HG02885 (cell line): Measurements from ENCODE around the gene ROR1.

Source experiments
- ATAC-seq: cut with Tn5 transposase; IDR thresholded peaks from one replicate; pipeline ENCODE4 v1.9.1; 2021; ENCODE audit warnings: mild to moderate bottlenecking; ENCODE audit not compliant: unreplicated experiment, poor library complexity

ROR1 gene

DNA sequence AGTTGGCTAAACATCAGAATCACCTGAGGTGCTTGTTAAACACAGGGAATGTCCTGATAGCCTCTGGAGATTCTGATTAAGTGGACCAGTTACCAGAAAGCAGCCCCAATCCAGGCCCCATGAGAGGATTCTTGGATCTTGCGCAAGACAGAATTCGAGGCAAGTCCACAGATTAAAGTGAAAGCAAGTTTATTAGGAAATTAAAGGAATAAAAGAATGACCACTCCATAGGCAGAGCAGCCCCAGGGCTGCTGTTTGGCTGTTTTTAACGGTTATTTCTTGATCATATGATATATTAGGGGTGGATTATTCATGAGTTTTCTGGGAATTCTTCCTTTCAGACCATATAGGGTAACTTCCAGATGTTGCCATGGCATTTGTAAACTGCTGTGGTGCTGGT lies 176.2 kb downstream of the ROR1 start:
- no peak for ATAC-seq

DNA sequence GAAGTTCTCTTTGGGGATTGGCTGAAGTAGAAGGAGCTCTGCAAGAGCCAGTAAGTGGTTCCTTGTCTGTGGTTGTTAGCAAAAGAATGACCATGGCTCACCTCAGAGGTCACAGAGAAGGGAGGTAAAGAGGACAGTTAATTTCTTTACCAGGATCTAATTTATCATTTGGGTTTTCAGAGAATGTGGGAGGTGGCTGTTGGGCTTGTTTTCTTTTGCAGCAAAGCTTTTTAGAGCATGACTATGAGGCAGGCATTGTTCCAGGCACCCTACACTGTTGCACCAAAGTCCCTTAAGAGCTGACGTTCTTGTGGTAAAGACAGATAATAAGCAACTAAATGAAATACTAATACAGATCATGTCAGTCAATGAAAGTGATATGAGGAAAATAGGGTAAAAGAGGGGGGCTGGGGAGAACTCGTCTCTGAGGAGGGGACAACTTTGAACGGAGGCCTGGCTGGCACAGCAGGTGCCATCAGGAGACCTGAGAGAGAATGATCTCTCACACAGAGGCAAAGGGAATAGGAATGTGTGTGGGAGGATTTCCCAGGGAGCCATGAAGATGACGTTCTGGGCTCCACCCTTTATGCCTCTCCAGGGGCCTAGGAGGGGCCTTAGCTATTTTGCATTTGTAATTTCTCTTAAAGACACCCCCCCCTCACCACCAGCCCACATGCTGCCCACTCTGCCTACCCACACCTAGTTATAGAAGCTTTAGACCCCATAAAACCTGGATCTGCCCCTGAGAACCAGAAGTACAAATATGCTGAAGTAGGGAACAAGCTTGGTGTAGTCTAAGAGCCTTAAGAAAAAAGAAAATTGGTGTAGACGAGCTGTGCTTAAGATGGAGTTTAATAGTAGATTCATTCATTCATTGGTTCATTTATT lies 177.5 kb downstream of the ROR1 start:
- ATAC-seq: no peak

DNA sequence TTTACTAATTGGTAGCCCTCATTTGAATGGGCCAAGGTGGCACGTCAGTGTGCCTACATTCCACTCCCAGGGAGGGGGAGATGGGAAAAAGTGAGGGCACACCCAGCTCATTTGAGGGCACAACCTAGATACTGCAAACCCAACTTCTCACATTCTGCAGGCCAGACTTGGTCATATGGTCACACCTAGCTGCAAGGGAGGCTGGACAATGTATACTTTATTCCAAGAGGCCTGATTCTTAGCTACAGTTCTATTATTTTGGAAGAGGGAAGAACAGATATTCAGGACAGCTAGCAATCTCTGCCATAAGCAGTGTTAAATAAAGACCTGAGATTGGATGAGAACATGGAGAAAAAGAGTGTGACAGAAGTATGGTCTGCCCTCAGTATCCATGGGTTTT lies 180.4 kb downstream of the ROR1 start:
- no peak for ATAC-seq

DNA sequence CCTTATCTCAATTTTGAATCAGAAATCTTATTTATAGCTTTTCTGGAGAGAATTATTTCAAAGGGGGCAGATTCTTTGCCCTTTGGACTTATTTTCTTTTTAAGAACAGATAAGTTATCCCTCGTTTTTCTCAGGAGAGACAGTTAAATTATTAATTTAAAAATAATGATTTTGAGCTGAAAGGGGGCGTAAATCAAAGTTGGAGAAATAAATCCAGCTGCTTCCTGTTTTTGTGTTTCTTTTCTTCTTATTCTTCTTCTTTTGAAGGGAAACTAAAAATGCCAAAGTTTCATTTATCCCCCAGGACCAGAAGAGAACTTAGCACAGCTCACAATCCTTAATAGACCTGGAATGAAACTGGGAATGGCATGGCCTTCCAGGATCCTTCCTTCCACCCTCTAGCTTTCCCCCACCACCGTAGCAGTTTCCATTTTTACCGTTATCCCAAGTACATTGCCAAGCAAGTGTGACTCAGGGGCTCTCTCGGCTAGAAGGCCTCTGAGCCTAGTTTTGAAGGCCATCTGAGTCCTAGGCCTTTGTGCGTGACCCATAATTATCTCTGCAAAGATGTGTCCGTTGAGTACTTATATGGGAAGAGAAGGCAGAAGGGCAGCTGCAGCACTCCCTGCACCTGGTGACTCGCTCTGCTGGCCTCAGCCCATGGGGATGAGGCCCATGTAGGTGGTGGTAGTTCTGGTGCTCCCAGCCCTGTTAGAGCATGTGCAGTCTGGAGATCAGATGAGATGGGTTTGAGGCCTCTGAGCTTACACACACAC lies 181.7 kb downstream of the ROR1 start:
- no peak for ATAC-seq

DNA sequence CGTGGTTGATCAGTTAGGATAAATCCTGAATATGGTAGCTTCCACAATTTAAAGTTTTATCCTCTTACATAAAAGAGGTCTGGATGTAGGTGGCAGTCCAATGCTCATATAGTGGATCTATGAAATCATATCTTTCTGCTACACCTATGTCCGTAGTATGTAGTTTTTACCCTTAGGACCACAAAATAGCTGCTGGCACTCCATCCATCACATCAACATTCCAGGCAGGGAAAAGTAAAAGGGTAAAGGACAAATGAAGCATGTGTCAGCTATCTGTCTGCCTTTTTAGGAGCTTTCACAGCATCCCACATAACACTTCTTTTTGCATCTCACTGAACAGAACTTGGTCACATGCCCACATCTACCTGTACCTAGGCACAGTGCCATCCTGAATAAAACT lies 184.7 kb downstream of the ROR1 start:
- ATAC-seq: no peak

DNA sequence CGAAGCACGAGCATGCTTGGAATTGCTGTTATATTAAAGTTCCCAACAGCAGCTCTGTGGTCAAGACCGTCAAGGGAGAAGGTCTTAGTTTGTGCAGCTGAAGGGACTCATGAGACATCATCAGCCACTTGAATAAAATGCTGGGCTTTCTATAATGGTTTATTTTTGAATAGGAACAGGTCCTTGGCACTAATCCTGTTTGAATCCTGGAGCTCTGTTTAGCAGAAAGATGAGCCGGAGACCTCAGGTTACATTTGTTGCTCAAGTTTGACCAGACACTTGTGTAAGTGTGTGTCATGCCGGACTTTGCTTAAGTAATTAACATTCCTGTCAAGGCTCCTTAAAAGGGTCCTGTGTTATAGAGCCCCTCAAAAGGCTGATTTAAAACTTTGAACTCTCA lies 186.5 kb downstream of the ROR1 start:
- no peak for ATAC-seq

DNA sequence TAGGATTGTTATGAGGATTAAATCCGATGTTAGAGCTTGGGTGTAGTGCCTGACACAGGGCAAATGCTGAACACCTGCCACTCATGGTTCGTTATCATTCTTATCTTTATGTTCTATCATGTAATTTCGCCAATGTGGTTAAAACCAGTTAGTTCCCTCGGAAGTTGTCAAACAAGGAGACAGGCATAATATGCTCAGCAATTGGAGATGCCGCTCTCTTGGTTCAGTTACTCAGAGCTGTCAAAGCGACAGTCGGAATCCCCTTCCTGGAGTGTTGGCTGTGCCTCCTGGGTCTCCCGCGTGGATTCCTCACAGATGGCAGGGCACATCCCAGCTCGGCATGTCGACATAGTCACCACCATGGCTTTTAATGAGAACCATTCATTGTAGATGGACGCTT lies 192.2 kb downstream of the ROR1 start:
- ATAC-seq: no peak

DNA sequence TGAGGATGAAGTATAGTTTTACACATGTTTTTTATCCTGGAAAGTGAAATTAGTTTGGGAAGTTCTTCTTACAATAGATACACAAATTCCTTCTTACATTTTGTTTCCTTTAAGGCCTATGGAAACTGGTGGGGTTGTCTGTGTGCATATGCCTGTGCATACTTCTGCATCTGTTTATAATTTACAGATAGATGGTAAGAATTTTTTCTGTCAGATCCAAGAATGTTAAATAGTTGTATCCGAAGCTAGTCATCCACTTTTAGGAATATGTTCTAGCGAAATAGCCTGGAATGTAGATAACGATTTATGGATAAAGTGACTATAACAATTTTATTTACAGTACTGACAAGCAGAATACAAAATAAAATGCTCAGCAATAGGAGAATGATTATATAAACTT lies 194.1 kb downstream of the ROR1 start:
- ATAC-seq: no peak

DNA sequence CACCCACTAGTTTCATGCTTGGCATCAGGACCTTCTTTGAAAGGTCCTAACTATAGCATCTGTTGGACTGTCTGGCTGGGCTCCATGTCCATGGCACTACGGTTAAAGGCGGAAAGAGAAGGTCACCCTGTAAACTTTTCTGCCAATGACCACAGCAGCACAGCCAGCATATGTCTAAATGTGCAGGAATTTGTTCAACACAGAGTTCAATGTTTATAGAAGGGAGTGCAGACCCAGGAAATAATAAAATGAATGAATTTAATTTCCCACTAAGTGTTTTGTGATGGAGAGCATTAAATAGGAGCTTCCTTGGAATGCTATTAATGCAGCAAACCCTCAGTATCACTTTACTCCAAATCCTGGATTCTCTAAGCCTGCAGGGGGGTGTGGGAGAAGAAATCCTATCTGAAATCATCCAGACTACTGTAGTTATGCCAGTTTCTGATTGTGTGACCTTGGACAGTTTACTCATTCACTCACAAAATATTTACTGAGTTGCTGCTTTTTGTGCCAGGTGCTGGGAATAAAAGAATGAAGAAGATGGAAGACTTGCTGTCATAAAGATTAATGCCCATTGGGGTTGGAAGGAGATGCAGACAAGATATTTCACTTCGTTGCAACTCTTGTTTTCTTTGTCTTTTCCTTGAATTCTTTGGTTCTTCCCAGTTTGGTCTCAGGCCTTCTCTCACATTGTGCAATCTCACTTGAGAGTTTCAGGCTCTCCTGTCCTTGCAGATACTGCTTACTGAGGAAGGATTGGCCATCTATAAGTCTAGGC lies 195.0 kb downstream of the ROR1 start:
- no peak for ATAC-seq

DNA sequence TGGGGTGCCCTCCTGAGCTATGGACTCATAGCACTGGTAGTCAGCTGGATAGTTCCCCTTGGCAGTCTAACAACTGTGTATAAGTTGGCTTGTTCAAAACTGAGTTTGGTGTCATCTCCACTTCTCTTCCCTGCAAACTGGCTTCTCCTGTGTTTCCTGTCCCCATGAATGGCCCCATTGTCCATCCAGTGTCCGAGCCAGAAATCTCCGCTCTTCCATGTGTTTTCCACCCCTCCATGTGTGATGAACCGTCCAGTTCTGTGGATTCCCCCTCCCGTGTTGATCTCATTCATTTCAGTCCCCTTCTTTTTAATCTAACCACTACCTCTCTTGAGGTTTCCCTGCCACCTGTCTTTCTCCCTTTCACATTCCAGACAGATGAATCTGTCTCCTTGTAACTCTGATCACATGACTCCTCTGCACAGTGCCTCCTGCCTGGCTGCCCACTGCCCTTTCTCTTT lies 195.7 kb downstream of the ROR1 start:
- no peak for ATAC-seq

DNA sequence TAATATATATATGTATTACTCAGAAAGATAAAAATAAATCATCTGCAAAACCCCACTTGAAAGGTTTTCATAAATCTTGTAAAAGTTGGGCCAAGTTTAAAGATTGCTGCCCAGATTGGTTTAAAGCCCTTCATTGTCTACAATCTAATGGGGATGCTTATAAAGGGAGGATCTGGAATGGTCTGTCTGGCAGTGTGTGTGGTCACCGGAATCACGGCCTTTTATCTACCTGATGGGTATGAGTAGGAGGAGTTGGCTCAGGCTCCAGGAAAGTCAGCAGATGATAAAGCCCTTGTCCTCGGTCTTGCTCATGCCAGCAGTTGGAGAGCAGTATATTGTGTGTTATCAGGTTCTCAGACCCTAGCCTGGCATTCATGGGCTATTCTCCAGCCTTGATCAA lies 197.7 kb downstream of the ROR1 start:
- no peak for ATAC-seq

DNA sequence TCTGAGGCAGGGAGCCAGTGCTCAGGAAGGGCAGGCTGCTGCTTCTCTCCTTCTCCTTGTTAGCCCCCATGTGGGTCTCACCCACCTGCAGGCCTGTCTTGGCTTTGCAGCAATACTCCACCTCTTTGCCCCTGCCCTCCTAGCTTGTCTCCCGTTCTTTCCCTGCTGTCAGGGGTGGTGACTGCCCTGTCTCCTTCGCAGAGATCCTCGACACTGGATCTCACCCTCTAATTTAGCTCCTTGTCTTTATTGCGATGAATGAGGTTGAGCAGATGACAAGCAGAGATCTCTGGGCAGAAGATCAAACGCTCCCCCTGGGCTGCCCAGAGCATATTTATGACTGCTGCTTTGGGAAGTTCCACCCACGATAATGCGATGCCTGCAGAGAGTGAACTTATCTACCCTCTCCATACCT lies 199.2 kb downstream of the ROR1 start:
- ATAC-seq: no peak

DNA sequence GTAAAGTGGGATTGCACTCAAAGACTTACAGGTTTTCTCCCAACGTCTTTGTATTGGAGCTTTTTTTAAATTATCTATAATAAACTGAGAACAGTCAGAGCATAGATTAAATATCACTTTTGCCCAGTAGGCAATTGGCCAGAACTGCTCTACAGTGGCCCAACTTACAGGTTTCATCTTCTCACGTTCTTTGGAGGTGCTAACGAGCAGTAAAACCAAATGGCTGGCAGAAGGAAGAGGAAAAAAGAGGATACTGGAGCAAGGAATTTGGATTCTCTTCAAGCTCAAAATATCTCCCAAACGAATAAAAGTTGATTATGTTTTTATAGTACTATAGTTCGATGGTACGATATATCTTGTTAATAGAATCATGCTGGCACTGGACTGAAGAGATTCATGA lies 201.1 kb downstream of the ROR1 start:
- ATAC-seq: no peak

DNA sequence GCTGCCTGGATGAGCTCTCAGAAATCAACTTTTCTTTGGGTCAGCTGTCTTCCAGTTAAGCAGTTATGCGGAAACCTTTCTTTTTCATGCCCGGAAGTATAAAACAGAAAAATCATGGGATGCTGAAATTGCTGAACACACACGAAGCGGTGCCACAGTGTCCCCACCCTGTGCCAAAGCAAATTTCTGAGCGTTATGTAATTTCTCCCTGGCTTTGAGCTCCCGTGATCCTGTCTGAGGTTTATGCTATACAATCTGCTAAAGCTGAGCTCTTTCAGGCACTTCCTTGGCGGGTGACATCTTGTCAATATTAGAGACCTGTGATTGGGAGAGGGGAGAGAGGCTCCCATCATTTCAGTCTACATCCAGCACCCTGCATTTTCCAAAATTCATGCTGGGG lies 201.7 kb downstream of the ROR1 start:
- no peak for ATAC-seq

DNA sequence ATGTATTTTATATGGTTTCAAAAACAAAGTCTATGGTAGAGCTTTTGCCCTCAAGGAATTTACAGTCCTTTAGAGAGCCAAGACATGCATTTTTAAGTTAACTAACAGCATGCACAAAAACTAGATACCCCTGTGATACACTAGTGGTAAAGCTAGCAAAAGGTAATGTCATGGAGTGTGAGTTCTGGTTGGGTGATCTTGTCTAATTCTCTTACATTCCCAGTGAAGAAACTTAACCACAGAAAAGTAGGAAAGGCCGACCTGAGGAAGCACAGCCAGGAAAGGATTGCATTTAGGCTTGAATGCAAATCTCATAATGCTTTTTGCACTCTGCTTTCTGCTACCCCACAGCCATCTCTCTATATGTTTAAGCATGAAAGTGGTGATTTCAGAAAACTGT lies 202.2 kb downstream of the ROR1 start:
- no peak for ATAC-seq

DNA sequence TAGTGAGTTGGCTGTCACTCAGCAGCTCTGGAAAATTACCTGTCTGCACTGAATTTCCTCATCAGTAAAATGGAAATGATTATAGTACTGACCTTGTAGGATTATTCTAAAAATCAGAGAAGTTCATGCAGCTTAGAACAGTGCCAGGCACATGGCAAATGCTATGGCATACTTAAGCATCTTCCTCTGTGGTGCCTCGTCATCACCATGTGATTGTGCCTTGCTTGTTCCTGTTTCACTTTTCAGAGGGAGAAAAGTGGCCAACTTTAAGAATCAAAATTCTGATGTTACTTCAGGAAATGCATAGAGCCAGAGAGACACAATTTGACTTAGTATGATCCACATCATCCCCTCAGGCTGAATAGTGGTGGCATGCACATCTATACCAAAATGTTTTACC lies 203.6 kb downstream of the ROR1 start:
- ATAC-seq: no peak

DNA sequence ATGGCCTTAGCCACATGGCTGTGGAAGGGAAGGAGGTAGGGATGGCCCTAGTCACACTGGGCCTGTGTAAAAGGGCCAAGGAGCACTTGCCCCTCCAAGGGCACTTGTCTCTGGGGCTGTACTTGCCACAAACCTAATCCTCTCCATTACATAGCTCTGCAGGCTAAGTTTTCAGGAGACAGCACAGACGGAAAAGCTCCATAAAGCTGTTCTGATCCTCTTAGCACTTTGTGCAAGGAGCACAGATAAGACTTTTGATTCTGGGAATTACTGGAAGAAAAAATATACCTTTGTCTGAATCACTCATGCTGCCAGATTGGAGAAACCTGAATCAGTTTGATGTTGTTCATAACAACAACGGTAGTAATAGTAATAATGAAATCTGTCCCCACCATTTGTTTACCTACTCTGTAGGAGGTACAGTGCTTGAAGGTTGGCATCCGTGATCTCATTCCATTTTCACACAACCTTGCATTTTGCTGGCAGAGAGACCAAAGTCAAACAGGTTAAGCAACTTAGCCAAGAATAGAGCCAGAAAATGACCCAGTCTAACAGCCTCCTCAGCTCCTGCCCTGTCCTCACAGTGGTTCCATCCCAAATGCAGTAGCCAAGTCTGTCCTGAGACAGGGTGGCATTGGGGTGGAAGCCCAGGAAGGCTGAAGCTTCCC lies 207.1 kb downstream of the ROR1 start:
- no peak for ATAC-seq

DNA sequence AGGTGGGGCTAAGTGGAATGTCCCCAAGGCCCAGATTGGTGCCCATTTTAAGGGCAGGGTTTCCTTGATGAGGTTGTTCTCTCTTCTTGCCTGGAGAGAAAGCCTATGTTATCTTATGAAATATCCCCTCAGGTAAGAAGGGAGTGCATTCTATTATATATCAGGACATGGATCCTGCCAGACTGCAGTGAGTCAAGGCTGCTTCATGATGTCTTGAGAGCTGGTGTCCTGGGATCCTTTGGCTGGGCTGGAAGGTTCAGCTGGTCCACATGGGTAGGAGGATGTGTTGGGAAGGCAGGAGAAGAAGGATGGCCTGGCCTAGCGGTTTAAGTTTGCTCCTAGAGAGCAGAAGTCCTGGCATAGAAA lies 207.6 kb downstream of the ROR1 start:
- ATAC-seq: no peak

DNA sequence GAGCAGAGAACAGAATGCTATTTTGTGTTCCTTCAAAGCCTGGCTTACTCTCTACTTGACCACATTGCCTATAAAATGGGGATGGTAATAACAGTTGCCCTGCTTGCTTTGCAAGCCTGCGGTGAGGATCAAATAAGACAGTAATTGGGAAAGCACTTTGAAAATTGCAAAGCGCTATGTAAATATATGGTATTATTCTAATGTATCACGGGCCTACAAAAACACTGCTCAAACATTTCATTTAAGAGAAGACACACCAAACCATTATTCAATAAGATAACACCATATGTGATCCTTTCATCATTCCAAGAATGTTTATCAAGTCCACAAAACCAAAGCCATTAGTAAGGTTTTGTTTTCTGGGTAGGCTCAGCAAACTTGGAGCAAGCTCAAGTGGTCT lies 208.4 kb downstream of the ROR1 start:
- ATAC-seq: no peak
